ENCODE measurements around the gene TOX4.

DNA sequence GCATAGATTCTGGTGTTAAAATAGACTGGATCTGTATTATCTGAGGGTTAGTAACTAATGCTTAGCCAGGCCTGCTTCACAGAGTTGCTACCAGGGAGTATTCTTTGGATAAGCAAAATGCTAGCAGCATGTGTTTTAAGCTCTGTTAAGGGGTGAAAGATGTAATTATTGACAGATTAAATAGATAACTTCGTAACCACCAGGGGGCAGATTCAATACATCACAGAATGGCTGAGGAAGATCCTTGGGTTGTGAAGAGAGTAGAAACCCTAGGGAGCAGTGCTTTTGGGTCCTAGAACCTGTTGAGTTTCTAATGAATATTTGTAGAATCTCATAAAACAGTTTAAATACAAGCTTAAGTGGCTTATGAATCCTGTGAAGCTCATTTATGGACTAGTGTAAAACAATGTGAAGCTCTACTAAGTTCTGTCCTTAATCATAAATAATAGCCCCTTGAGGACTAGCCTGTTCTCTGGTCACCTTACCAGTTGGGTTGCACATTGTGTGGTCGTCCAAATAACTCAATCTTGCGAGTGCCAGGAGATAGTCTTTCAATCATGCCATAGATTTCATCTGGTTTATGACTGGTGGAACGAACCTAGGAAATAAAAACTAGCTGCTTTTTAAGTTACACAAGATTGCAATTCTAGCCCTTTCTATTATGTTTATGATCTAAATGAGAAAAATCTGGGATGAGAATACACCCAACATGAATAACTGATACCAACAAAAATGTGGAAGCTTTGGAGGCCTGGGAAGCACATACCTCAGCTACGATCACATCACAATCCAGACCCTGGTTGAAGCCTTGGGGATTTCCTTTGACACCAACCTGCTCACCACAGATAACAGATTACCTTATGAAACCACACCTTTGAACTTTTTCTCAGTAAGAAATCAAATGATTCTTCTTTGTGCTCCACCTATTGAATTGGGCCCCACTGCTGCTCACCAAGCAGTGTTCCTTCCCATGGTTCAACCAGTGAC lies 21.8 kb downstream of the TOX4 start:
- TF ChIP-seq POLR2A (IDR thresholded peaks at IDR 0.05; ENCODE audit: low read depth, low read length) (no peak), TAF1 (IDR thresholded peaks at IDR 0.05; ENCODE audit: low read depth, low read length) (no peak)
